ENCODE results near the gene TTLL1.

Gene TTLL1

DNA sequence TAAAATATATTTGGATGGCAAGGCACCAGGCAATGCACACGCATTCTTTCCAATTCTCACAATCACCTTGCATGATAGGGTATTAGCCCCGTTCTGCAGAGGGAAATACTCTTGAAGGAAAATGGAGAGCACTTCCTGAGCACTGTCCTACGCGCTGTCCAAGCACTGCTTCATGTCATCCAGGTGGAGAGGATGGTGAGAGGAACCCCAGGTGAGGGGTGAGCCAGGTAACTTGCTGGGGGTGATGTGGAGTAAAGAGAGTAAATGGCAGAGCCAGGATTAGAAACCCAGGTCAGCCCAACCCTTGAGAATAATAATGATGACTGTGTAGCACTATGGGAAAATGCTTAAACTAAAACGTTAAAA, 73.5 kb downstream of the TTLL1 start:
- DNase-seq (ENCODE audit: low read depth, low spot score): no peak
- no peak overlapping the region for H3K27ac ChIP-seq

- H3K27ac ChIP-seq: peak within 1 kb of the TSS; percentile 23
- DNase-seq (ENCODE audit: low read depth, low spot score): peak; percentile 86
Measured at GRCh38 chr22:43014869-43015676, 74.1 kb downstream of the TTLL1 start, which contains the start of gene PACSIN2. Gene PACSIN2 (minus strand): TSS chr22:43015149. CDS start chr22:42912080, 103,069 bp downstream.

DNA sequence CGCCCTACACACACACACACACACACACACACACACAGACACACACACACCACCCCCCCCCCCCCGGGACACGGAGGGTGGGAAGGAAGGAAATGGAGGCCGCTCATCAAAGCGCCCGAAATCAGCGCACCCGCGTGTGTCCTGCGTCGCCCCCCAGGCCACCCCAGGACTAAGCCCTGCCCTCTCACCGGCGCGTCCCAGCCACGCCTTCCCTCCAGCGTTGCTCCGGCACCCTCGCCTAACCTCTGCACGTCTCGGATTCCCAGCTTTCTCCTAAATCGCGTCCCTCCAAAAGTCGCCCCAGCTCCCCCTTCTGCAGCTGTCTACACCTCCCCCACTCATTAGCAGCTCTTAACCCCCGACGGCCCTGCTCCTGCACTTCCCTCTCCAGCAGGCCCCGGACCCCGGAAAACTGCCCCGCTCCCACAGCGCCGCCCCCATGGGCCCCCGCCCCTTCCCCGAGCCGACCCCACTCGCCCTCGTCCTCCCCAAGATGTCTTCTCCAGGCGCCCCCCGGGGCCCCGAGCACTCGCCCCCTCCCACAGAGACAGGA, 74.8 kb downstream of the TTLL1 start:
- H3K27ac ChIP-seq: peak overlapping the region; percentile 23
- no peak for DNase-seq (ENCODE audit: low read depth, low spot score)

GRCh38 chr22:43013355-43014315, 75.6 kb downstream of the TTLL1 start:
- H3K27ac ChIP-seq: no peak overlapping the region
- DNase-seq (ENCODE audit: low read depth, low spot score): no peak

DNA sequence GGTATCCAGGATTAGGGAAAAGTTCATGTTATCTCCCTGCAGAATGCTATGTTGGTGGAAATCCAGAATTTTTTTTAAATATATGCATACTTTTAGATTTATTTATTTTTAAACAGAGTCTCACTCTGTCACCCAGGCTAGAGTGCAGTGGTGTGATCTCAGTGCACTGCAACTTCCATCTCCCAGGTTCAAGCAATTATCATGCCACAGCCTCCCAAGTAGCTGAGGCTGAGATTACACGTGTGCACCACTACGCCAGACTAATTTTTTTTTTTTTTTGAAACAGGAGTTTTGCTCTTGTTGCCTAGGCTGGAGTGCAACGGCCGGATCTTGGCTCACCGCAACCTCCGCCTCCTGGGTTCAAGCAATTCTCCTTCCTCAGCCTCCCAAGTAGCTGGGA, 76.8 kb downstream of the TTLL1 start:
- no peak overlapping the region for H3K27ac ChIP-seq
- no peak for DNase-seq (ENCODE audit: low read depth, low spot score)

DNA sequence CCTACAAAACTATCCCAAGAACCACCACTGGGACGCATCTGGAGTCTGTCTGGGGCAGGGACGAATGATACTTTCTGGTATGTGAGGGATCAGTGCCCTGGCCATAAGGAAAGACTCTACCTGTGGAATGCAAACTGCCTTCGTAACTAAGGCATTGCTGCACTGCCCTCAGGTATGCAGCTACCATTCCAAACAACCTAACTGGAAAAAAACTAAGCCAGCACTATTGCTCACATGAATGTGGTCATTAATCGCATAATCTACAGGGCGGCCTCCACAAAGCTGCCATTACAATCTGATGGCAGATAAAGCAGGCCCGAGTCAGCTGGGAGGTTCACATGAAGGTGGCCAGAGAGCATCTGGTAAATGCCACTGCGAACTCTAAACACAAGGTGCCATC, 78.1 kb downstream of the TTLL1 start:
- H3K27ac ChIP-seq: no peak overlapping the region
- no peak for DNase-seq (ENCODE audit: low read depth, low spot score)

DNA sequence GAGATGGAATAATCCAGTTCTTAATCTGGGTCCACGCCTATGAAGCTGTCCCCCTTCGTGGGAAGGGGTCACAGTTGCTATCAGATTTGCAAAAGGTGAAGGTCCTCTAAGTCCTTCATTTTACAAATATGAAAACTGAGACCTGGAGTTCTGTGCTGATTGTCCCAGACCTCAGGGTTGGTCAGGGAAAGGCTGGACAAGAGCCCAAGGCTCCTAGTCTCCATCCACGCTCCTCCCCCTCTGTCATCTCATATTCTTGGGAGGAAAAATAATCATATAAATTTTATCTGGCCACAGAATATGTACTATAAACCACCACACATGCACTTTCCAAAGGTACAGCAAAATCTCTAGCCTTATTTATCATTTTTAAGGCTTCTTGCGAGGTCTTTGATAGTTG, 79.7 kb downstream of the TTLL1 start:
- H3K27ac ChIP-seq: no peak overlapping the region
- DNase-seq (ENCODE audit: low read depth, low spot score): no peak

DNA sequence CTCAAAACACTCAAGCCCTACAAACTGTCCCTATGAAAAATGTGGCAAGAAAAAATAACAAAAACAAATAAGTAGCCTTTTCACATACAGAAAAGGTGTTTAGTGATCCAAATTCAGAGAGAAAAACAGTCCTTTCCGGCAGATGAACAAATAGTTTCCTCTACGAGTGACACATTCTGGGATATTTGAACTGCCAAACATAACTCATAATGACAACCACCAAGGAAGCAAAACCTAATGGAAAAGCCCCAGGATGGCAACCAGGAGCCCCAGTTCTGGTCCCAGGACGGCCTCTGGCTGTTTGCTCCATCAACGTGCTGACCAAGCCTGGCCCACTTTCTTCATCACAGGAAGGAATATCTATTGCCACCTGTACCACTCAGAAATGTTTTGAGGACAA, 80.3 kb downstream of the TTLL1 start:
- DNase-seq (ENCODE audit: low read depth, low spot score): no peak
- H3K27ac ChIP-seq: no peak overlapping the region

GRCh38 chr22:43008509-43008908, 80.7 kb downstream of the TTLL1 start:
- no peak overlapping the region for H3K27ac ChIP-seq
- DNase-seq (ENCODE audit: low read depth, low spot score): no peak

- H3K27ac ChIP-seq: no peak overlapping the region
- no peak for DNase-seq (ENCODE audit: low read depth, low spot score)
Measured at GRCh38 chr22:43007519-43008102, 81.6 kb downstream of the TTLL1 start.

DNA sequence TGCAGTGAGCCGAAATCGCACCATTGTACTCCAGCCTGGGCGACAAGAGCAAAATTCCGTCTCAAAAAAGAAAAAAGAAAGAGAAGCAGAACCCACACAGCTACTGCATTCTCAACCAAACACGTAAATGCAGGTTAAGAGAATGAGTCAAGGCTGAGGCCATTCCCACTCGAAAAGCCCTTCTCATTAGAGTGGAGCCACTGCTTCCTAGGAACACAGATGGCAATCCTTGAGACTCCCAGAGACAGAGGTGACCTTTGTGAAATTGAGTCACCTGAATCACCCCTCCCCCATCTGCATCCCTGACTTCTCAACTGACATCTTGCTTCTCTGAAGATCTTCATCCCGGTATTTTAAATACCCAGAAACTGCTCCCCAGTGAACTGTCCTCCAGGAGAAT, 82.4 kb downstream of the TTLL1 start:
- no peak overlapping the region for H3K27ac ChIP-seq

DNA sequence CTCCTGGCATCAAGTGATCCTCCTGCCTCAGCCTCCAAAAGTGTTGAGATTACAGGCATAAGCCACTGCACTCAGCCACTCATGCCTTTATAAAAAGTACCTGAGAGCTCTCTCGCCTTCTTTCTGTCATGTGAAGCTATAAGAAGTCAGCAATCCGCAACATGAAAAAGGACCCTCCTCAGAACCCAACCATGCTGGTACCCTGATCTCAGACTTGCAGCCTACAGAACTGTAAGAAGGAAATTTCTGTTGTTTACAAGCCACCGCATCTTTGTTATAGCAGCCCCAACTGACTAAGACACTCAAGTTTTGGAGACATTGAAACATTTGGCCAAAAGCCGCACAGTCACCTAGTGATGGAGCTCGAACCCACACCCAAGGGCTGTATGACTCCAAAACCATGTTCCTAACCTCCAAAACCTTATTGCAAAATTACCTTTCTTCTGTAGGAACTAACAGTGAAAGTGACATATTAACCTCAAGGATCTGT, 83.1 kb downstream of the TTLL1 start:
- no peak overlapping the region for H3K27ac ChIP-seq
- no peak for DNase-seq (ENCODE audit: low read depth, low spot score)

More for the DNA sequence above, 82.4 kb downstream of the TTLL1 start:
- no peak for DNase-seq (ENCODE audit: low read depth, low spot score)

- H3K27ac ChIP-seq: no peak overlapping the region
- DNase-seq (ENCODE audit: low read depth, low spot score): no peak
Measured at GRCh38 chr22:43005106-43005505, 84.1 kb downstream of the TTLL1 start.

GRCh38 chr22:43004362-43005035, 84.7 kb downstream of the TTLL1 start:
- no peak for DNase-seq (ENCODE audit: low read depth, low spot score)
- H3K27ac ChIP-seq: no peak overlapping the region

- DNase-seq (ENCODE audit: low read depth, low spot score): no peak
- peak overlapping the region; percentile 58 for H3K27ac ChIP-seq
Measured at GRCh38 chr22:43002202-43002586, 87.0 kb downstream of the TTLL1 start.

GRCh38 chr22:43001271-43002201, 87.7 kb downstream of the TTLL1 start:
- H3K27ac ChIP-seq: peak overlapping the region; percentile 58
- no peak for DNase-seq (ENCODE audit: low read depth, low spot score)

DNA sequence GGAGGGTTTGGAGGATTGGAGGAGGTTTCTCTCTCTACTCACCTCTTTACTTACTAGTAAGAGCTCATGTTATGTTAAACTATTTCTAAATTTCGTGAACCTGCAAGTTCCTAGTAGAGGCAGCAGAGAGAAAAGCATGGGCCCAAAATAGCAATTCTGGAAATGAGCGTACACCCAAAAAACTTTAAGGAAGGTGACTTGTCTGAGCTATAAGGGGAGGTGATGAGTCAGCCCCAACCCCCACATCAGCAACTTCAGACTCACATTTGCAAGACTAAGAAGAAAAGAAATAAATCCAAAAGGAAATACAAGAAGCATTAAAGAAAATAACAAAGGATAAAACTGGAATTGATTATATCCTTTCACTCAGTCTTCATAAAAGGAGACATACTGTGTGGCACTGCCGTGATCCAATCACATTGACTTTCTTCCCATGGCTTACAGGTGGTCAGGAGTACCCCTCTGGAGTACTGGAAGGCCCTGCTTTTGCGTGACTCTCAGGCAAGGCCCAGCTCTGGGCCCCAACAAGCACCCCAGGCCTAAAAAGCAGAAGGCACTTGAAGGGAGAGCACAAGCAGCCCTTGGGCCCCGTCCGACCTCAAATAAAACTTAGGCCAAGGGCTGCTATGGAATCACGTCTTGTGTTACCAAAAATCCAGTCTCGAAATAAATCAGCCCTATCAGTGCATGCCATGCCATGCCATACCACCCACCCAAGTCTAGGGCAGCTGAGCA, 88.6 kb downstream of the TTLL1 start:
- no peak for DNase-seq (ENCODE audit: low read depth, low spot score)
- H3K27ac ChIP-seq: no peak overlapping the region

GRCh38 chr22:42997582-42998090, 91.6 kb downstream of the TTLL1 start:
- peak overlapping the region; percentile 43 for H3K27ac ChIP-seq
- no peak for DNase-seq (ENCODE audit: low read depth, low spot score)
